COLO829 (cell line): Measurements from ENCODE around the gene GABARAPL1.
A peak's percentile ranks its signal among the peaks of the same experiment; 100 is the strongest.
"Not testable (repeated sequence)": the region's sequence is repeated elsewhere in the genome, so short reads cannot be mapped to it uniquely, and the experiment has no call there.

Experiments used
- DNase-seq: peaks from one replicate; pipeline ENCODE4 v3.0.0; 2012; ENCODE audit warnings: low spot score

Gene GABARAPL1

GRCh38 chr12:10212739-10213131 lies at the start of gene GABARAPL1:
GABARAPL1 (plus strand) TSS chr12:10212877; CDS start chr12:10213130, 253 bp downstream.
- peak; percentile 74 for DNase-seq

- DNase-seq, result no peak
These were observed 49.6 kb upstream of the GABARAPL1 start for GRCh38 chr12:10163084-10163483.

- no peak for DNase-seq
These were observed 47.3 kb upstream of the GABARAPL1 start for GRCh38 chr12:10165421-10165820.

GRCh38 chr12:10167599-10167998 lies 45.1 kb upstream of the GABARAPL1 start:
- DNase-seq, result no peak

GRCh38 chr12:10169104-10169503 lies 43.6 kb upstream of the GABARAPL1 start:
- no peak for DNase-seq

GRCh38 chr12:10170216-10170615 lies 42.5 kb upstream of the GABARAPL1 start:
- no peak for DNase-seq

GRCh38 chr12:10171973-10172728 lies 40.5 kb upstream of the GABARAPL1 start, which contains the start of gene OLR1:
OLR1 (minus strand) TSS chr12:10172132; CDS start chr12:10172077, 55 bp downstream.
- DNase-seq, result no peak

GRCh38 chr12:10174986-10175614 lies 37.6 kb upstream of the GABARAPL1 start:
- DNase-seq, result no peak

- DNase-seq, result no peak
These were observed 36.6 kb upstream of the GABARAPL1 start for GRCh38 chr12:10175846-10176636.

GRCh38 chr12:10178821-10179220 lies 33.9 kb upstream of the GABARAPL1 start, which contains the start of gene TMEM52B:
TMEM52B (plus strand) TSS chr12:10179032; CDS start chr12:10179575, 543 bp downstream.
- DNase-seq, result no peak

GRCh38 chr12:10179776-10180181 lies 32.9 kb upstream of the GABARAPL1 start:
- no peak for DNase-seq

- DNase-seq, result no peak
These were observed 30.2 kb upstream of the GABARAPL1 start for GRCh38 chr12:10182354-10183049.

- no peak for DNase-seq
These were observed 28.3 kb upstream of the GABARAPL1 start for GRCh38 chr12:10184261-10184843.

GRCh38 chr12:10186299-10186698 lies 26.4 kb upstream of the GABARAPL1 start:
- DNase-seq, result no peak

GRCh38 chr12:10186958-10187357 lies 25.7 kb upstream of the GABARAPL1 start:
- not testable (repeated sequence) for DNase-seq

GRCh38 chr12:10189653-10190052 lies 23.0 kb upstream of the GABARAPL1 start:
- no peak for DNase-seq

GRCh38 chr12:10190558-10191388 lies 21.9 kb upstream of the GABARAPL1 start:
- peak; percentile 80 for DNase-seq

- peak; percentile 61 for DNase-seq
These were observed 20.8 kb upstream of the GABARAPL1 start for GRCh38 chr12:10191865-10192264.

GRCh38 chr12:10194160-10194670 lies 18.5 kb upstream of the GABARAPL1 start:
- DNase-seq, result no peak

- DNase-seq, result no peak
These were observed 16.5 kb upstream of the GABARAPL1 start for GRCh38 chr12:10196210-10196609.
